ENCODE data around the gene RASGRP2.
A peak's percentile ranks its signal among the peaks of the same experiment; 100 is the strongest.

RASGRP2 gene

GRCh38 chr11:64755681-64756361, 11.9 kb upstream of the RASGRP2 start:
- DNase-seq (ENCODE audit: low spot score) = no peak

DNA sequence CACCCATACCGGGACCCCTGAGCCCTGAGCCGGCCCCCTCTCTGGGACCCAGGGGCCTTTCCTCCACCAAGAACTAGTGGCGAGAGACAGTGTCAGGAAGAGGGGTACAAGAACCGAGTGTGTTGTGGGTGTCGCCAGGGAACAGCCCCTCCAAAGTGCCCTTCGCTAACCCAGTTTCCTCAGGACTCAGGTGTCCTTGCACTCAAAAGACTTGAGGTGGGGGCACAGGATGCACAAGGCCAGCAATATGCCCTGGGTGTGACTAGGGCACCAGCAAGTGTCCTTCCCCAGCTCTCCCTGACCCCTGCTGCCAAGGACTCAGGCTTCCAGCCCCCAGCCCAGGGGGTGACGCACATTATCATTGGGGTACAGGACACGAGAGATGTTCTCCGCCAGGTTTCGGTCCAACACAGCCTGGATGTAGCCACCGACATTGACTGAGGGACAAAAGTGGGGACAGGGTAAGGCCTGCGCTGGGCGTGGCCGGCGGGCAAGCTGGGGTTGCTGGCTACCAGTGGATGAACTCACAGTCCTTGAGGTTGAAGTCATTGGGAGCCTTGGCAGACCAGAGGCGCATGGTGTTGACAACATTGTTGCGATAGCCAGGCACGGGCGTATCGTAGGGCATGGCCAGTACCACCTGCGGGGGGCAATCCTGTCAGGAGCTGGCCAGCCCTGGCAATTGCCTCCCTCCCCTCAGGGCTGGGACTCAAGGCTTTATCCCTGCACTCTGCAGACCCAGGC, 11.1 kb upstream of the RASGRP2 start:
- DNase-seq (ENCODE audit: low spot score) = no peak

DNA sequence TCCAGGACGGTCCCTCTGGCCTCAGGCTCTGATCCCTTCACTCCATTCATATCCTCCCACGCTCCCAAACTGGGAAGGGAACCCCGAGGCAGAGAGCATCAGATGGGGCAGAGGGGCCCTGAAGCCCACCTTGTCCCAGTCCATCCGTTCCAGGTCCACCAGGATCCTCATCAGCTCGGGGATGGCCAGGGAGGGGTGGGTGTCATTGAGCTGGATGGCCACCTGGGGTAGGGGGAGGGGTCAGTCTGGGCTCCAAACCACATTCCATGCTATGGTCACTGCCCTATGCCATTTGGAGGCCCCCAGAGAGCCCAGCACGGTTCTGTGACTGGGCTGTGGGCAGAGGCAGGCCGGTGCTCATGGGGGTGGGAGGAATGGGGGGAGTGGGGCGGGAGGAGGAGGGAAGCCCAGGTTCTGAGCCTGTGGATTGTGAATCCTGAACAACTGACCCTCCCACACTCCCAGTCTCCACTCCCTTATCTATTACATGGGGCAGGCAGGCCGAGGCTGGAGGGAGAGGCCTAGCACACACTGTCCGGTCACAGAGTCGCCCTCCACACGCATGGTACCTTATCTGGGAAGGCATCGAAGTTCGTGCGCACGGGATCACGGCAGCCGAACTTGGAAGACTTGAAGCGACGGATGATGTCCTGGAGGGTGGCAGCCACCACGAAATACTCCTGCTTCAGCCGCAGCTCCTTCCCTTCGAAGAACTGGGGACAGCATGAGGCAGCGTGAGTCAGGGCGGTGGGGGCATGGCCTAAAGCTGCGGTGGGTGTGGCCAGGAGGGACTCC, 10.4 kb upstream of the RASGRP2 start:
- peak; percentile 58 for DNase-seq (ENCODE audit: low spot score)

DNA sequence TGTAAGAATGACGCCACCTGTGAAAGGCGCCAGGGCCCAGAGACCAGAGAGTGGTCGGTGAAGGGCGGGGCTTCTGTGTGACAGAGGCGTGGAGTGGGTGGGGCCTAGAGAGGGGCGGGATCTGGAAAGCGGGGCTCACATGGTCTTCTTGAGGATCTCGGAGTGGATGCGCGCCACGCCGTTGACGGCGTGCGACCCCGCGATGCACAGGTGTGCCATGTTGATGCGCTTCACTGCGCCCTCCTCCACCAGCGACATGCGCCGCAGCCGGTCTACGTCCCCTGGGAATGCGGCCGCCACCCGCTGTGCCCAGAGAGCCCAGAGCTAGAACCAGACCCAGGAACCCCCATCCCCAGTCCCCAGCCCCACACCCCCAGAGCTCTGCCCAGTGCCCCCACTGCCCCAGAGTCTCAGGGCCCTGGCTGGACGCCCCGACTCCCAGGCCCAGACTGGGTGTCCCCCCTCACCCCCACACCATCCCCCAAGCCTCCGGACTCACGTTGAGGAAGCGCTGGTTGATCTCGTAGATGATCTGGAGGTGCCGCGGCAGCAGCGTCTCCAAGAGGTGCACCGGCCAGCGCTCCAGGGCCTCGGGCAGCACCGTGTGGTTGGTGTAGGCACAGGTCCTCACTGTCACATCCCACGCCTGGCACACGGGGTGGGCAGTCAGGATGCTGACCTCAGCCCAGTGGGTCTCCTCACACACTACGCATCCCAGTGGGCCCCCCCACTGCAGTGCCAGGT, 9.6 kb upstream of the RASGRP2 start:
- DNase-seq (ENCODE audit: low spot score) = peak; percentile 56

DNA sequence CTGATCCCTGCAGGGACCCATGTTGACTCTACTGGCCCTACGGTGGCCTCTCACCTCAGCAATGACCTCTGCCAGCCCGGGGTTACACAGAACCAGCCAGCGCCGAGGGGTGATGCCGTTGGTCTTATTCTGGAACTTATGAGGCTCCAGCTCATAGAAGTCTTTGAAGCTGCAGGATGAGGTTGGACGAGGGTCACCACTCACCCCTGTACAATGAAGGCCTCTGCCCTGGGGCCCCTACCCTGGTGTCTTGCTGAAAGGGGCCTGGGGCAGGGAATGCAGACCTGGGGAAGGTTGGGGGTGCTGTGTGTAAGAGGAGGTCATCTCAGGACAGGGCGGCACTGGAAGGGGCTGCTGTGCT, 9.1 kb upstream of the RASGRP2 start:
- no peak for DNase-seq (ENCODE audit: low spot score)

DNA sequence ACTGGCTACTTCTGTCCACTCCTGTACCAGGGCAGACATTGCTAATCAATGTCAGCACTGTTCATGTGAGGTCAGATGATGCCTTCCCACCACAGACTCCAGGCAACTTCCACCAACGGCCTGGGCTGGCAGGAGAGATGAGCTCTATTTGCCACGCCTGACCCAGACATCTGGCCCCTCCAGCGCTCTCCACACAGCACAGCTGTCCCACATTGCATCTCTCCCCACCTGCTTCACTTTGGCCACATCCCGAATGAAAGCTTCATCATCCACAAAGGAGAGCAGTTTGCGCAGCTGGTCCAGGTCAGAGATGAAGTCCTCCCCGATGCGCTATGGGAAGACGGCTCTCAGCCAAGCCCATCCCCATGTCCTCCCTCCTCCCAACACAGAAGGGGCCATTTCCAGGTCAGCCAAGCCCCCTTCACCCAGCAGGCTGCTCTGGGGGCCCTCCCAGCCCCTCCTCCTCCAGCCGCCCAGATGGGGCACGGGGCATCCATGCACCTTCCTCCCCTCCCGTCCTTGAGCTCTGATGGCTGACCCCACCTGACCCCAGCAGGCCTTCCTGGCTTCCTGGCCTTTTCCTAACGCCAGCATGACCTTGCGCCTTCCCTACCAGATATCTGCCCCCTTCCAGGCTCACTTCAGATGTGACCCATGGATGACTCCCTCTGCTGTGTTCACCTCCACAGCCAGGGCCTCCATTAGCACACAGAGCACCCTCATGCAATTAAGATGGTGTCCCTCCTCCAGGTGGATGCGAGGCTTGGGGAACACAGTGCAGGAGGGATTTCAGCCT, 8.4 kb upstream of the RASGRP2 start:
- DNase-seq (ENCODE audit: low spot score) = peak; percentile 60

GRCh38 chr11:64751580-64751979, 7.6 kb upstream of the RASGRP2 start:
- no peak for DNase-seq (ENCODE audit: low spot score)

DNA sequence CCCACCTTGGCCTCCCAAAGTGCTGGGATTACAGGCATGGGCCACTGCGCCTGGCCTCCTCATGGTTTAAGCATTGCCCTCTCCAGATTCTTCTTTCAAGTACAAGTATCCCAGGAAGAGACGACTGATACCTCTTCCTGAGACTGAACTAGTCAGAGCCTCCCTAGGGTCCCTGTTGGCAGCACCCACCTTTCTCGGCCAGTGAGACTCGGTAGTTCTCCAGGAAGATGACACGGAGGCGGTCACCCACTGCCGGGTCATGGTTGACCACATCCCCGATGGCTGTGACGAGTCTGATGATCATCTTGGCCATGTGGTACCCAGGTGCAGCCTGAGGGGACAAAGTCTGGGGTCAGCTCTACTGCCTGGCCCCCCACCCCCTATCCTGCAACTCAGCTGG, 7.2 kb upstream of the RASGRP2 start:
- peak; percentile 58 for DNase-seq (ENCODE audit: low spot score)

- DNase-seq (ENCODE audit: low spot score) = no peak
Measured at GRCh38 chr11:64750361-64751054, 6.6 kb upstream of the RASGRP2 start.

GRCh38 chr11:64747961-64748665, 4.2 kb upstream of the RASGRP2 start:
- no peak for DNase-seq (ENCODE audit: low spot score)

GRCh38 chr11:64746486-64746885, 2.5 kb upstream of the RASGRP2 start:
- DNase-seq (ENCODE audit: low spot score) = no peak

DNA sequence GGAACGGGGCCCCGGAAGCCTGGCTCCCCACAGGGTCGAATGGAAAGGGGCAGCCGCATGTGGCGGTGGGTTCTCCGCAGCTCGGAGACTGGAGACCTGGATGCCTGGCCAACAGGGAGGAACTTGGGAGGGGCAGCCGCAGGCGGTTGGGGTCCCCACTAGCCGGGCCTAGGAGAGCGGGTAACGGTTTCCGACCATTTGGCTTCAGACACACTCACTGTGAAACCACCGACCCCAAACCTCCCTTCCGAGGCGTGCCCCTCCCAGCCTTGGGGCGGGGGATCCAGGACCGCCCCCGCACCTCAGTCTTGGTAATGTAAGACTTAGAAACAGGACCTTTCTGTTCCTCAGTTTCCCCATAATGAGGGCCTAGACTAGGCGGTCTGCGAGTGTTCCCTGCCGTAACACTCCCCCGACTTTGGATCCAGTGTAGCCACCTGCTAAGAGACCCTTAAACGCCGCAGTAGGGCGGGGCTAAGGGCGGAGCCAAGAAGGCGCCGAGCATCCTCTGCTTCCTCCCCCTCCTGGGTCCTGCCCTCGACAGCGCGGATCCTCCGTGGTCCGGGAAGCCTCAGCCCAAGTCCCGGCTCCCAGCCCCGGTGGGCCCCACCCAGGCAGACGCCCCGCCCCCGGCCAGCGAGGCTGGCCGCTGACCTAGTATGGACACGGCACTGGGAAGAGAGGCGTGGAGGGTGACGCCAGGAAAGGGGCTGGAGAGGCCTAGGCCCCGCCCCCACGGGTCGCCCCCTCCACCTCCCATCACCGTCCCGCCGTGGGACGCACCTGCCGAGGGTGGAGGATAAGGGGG, 1.8 kb upstream of the RASGRP2 start:
- DNase-seq (ENCODE audit: low spot score) = peak; percentile 77

DNA sequence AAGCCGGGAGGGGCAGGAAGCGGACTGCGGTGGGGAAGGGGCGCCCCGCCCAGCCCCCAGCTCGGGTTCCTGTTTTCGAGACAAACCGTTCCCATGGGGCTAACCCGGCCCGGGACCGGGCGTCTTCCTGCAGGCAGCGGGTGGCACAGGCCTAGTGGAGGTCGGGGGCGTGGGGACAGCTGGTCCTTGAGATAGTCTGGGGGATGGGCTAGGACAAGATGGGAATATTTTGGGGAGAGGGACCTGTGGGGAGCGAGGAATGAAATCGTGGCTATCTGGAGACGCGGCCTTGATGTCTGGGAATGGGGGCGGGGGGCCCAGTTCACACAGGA, 1.2 kb upstream of the RASGRP2 start:
- DNase-seq (ENCODE audit: low spot score) = no peak

DNA sequence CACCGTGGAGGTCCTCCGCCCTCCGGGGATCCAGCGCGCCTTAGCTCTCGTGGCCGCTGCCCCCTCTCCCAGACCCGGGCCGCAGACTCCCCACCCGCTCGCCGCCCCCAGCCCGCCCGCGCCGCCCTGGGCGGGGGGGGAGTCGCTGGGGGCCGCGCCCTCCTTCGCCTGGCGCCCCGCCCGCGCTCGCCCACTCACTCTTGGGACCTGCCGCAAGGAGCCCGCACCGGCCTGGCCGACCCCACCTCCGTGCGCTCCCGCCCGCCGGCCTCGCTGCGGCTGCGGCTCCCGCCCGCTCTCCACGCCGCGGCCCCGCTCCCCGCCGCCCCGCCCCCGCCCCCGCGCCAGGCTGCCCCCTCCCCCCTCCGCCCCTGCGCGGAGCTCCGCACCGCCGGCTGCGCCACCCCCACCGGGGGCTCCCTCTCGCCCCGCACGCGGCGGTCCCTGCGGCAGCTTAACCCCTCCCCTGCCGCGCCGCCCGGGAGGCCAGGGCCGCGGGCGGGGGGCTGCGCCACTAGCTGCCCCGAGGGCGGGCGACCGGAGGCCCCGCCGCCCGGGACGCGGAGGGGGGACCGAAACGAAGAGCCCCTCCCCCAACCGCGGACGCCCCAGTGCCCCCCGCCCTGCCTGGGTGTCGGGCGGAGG, 724 bp upstream of the RASGRP2 start:
- DNase-seq (ENCODE audit: low spot score) = no peak

- DNase-seq (ENCODE audit: low spot score) = no peak
Measured at GRCh38 chr11:64742889-64743590, 902 bp downstream of the RASGRP2 start.

- no peak for DNase-seq (ENCODE audit: low spot score)
Measured at GRCh38 chr11:64742087-64742888, 1.7 kb downstream of the RASGRP2 start.

- DNase-seq (ENCODE audit: low spot score) = no peak
Measured at GRCh38 chr11:64741375-64742086, 2.4 kb downstream of the RASGRP2 start.
